Kidney tubule cell (primary cell): ENCODE results near the gene MAFF.
A peak's percentile ranks its signal among the peaks of the same experiment; 100 is the strongest.
"Not testable (repeated sequence)": the region's sequence is repeated elsewhere in the genome, so short reads cannot be mapped to it uniquely, and the experiment has no call there.

Experiments used
- DNase-seq: peaks from one replicate; pipeline ENCODE4 v3.0.0-alpha.2; 2018; ENCODE audit warnings: low spot score

The MAFF gene

GRCh38 chr22:38223289-38223960 lies 21.6 kb downstream of the MAFF start:
- peak; percentile 88 for DNase-seq

GRCh38 chr22:38226853-38227649 lies 25.3 kb downstream of the MAFF start:
- no peak for DNase-seq

- DNase-seq = no peak
Measured at GRCh38 chr22:38228326-38228872, 26.6 kb downstream of the MAFF start.

GRCh38 chr22:38228873-38229740 lies 27.3 kb downstream of the MAFF start:
- peak; percentile 54 for DNase-seq

- peak; percentile 55 for DNase-seq
Measured at GRCh38 chr22:38230108-38230825, 28.5 kb downstream of the MAFF start.

GRCh38 chr22:38230916-38231315 lies 29.1 kb downstream of the MAFF start:
- DNase-seq = no peak

GRCh38 chr22:38232196-38232595 lies 30.4 kb downstream of the MAFF start:
- no peak for DNase-seq

- peak; percentile 17 for DNase-seq
Measured at GRCh38 chr22:38233427-38233826, 31.6 kb downstream of the MAFF start.

GRCh38 chr22:38233856-38234255 lies 32.1 kb downstream of the MAFF start:
- DNase-seq = not testable (repeated sequence)

GRCh38 chr22:38235240-38235850 lies 33.6 kb downstream of the MAFF start:
- DNase-seq = no peak

- no peak for DNase-seq
Measured at GRCh38 chr22:38236786-38237185, 35.0 kb downstream of the MAFF start.

- peak; percentile 28 for DNase-seq
Measured at GRCh38 chr22:38238519-38239071, 36.8 kb downstream of the MAFF start.

GRCh38 chr22:38239101-38239761 lies 37.4 kb downstream of the MAFF start:
- peak; percentile 87 for DNase-seq

- DNase-seq = peak; percentile 90
Measured at GRCh38 chr22:38240734-38241252, 39.0 kb downstream of the MAFF start.

GRCh38 chr22:38243007-38243765 lies 41.4 kb downstream of the MAFF start:
- DNase-seq = no peak

- no peak for DNase-seq
Measured at GRCh38 chr22:38244106-38244505, 42.3 kb downstream of the MAFF start.

GRCh38 chr22:38246046-38246658 lies 44.4 kb downstream of the MAFF start:
- no peak for DNase-seq

- DNase-seq = no peak
Measured at GRCh38 chr22:38246692-38247091, 44.9 kb downstream of the MAFF start.

- DNase-seq = no peak
Measured at GRCh38 chr22:38247713-38248112, 45.9 kb downstream of the MAFF start.
